Measurements from ENCODE around the gene BCL11B.
"Not testable (repeated sequence)": the region's sequence is repeated elsewhere in the genome, so short reads cannot be mapped to it uniquely, and the experiment has no call there.

BCL11B gene

DNA sequence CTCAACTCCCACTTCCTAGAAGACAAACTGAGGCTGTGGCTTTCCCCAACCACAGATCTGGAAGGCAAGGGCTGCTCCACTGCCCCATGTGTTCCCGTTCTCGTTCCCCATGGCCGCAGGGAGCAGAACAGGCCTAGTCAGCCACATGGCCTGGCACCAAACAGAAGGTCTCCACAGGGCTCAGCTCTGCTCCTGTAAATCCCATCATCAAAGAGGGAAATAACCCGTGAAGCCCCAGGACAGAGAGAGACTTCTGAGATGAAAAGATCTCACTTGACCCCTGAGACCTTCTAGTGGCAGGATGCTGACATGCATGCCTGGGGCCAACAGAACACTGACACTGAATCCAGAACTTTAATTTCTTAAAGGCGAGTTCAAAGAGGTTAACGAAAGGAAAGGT, 68.9 kb downstream of the BCL11B start:
- H3K4me3 ChIP-seq (ENCODE audit: low read depth, low read length): no peak overlapping the region

- no peak overlapping the region for H3K4me3 ChIP-seq (ENCODE audit: low read depth, low read length)
Measured at GRCh38 chr14:99202516-99202915, 69.5 kb downstream of the BCL11B start.

GRCh38 chr14:99201351-99202073, 70.5 kb downstream of the BCL11B start:
- no peak overlapping the region for H3K4me3 ChIP-seq (ENCODE audit: low read depth, low read length)

DNA sequence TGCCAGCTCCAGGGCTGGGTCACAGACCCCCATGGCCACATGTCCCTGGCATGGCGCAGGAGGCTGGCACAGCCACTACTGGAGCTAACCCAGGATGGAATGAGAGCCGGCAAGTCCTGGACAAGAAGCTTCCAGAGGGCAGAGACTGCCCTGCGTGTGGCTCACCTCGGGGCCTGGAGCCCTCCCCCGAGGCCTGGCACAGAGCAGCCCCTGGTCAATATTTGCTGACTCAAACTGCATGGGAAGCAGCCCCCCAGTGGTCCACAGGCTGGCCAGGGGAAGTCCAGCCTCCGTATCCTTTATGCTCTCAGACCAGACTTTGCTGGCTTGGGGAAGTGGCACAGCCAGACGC, 71.4 kb downstream of the BCL11B start:
- H3K4me3 ChIP-seq (ENCODE audit: low read depth, low read length): no peak overlapping the region

DNA sequence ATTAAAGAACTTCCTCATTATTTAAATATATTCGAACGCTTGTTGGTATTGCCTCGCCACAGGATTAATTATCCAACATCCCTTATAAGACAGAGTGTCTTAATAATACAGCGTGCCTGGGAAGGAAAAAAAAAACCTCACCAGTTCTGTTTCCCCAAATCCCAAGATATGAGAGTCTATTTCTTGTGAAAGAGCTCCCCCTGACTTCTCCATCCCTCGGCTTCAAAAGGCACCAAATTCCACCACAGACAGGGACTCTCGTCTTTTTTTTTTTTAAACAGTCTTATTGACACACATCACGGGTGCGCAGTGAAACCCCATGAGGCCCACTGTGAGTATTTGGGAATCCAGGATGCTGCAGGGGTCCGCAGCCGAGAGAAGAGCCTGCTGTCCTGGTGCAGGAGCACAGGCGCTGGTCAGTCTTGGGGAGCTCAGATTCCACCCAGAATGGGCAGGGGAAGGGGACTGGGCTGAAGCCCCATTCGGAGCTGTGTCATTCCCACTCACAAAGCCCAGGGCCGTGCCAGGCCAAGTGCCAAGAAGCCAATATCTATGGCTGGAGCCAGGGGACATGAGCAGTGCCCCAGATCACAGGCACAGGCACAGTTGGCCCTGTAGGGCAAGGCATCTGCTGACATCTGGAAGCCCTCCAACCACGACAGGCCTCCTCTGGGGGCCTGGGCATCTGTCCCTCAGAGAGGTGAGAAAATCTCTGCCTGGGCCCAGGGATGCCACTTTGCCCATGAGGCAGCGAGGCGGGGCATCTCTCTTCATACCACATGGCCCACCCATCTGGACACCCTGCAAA, 71.9 kb downstream of the BCL11B start:
- H3K4me3 ChIP-seq (ENCODE audit: low read depth, low read length): no peak overlapping the region

- no peak overlapping the region for H3K4me3 ChIP-seq (ENCODE audit: low read depth, low read length)
Measured at GRCh38 chr14:99198746-99199502, 73.1 kb downstream of the BCL11B start.

GRCh38 chr14:99196310-99196650, 75.7 kb downstream of the BCL11B start:
- H3K4me3 ChIP-seq (ENCODE audit: low read depth, low read length): no peak overlapping the region

- H3K4me3 ChIP-seq (ENCODE audit: low read depth, low read length): no peak overlapping the region
Measured at GRCh38 chr14:99195602-99196309, 76.2 kb downstream of the BCL11B start.

GRCh38 chr14:99194736-99195135, 77.3 kb downstream of the BCL11B start:
- no peak overlapping the region for H3K4me3 ChIP-seq (ENCODE audit: low read depth, low read length)

DNA sequence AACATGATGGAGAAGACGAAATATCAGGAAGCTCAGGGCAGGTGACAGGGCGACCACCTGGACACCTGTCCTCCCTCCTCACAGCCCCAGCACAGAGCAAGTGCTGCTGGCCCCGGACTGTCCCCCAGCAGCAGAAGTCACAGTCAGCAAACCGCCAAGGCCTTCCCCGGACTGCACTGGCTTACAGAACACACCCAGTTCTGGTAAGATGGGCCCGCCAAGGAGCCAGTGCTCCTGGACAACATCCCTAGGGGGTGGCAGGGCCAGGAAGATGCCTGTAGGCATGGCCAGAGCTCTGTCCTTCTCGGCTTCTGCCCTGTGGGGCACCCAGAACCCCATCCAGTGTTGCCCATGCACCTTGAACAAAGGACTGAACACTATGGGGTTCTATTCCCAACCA, 77.9 kb downstream of the BCL11B start:
- no peak overlapping the region for H3K4me3 ChIP-seq (ENCODE audit: low read depth, low read length)

- no peak overlapping the region for H3K4me3 ChIP-seq (ENCODE audit: low read depth, low read length)
Measured at GRCh38 chr14:99192830-99193229, 79.2 kb downstream of the BCL11B start.

GRCh38 chr14:99192028-99192621, 79.9 kb downstream of the BCL11B start:
- no peak overlapping the region for H3K4me3 ChIP-seq (ENCODE audit: low read depth, low read length)

DNA sequence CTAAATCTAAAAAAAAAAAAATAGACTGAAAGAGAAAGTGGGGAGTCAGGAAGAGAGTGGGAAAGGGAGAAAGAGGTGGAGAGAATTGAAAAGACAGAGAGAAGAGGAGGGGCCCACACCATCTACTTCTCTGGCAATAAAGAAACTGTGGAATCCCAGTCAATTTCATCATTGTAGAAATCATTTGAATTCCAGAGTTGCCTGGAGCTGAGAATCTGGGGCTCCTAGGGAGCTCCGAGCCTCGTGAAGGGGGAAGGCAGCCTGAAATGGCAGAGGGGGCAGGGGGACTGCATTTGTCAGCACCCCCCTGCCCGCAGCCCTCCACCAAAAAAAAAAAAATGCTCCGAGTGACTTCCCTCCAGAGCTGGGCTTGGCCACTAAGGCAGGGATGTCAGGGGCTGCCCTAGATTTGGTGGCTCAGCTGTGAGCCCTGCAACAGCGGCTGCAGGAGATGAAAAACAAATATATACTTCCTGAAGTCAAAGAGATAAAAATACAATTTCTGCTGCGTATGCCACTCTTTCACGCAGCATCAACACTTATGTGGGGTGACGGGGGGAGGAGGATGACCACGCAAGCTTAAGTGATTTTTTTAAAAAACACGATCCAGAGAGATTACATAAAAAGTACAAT, 80.5 kb downstream of the BCL11B start:
- no peak overlapping the region for H3K4me3 ChIP-seq (ENCODE audit: low read depth, low read length)

DNA sequence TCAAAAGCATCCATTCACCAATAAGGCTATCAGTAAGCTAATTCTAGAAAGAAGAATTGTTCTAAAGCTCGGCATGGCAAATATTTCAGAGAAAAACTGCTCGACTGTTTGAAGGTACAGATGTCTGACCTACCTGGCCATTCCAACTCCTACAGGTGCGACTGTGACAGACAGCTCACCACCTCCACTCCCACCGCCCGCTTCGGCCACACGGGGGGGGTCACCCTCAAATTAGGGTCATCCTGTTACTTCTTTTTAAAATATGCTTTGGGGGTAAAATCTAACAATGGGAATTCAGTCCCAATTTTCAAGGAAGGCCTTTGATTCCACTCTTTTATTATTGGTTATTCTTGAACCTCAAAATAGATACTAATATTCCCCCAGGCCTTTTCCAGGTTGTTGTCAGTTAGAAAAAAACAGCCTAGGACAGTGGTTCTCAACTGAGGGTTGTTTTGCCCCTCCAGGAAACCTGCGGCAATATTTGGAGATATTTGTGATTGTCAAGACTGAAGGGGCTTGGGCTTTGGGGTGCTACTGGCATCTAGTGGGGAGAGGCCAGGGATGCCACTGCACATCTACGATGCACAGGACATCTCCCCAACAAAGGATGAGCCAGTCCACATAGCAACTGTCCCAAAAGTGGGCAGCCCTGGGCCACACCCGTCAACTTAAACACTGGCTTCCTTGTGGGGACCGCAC, 81.2 kb downstream of the BCL11B start:
- no peak overlapping the region for H3K4me3 ChIP-seq (ENCODE audit: low read depth, low read length)

- no peak overlapping the region for H3K4me3 ChIP-seq (ENCODE audit: low read depth, low read length)
Measured at GRCh38 chr14:99189201-99189801, 82.7 kb downstream of the BCL11B start.

DNA sequence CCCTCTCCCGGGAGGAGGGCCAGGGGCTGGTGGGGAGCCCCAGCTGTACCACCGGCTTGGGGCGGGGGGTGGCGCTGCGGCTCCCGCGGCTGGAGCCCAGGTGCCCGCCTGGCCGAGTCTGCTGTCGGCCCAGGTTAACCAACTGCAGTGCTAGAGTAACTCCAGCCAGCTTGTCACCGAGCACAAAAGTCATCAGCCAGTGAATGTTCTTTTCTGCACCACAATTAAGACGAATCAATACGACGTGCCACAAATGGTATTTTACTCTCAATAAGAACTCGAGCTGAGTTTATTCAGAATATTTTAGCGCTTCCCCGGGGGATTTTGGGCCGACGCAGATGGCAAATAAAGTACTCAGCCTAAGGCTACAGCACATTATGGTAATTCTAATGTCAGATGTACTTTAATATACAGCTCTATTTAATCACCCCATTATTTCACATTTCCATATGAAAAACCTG, 83.2 kb downstream of the BCL11B start:
- no peak overlapping the region for H3K4me3 ChIP-seq (ENCODE audit: low read depth, low read length)

DNA sequence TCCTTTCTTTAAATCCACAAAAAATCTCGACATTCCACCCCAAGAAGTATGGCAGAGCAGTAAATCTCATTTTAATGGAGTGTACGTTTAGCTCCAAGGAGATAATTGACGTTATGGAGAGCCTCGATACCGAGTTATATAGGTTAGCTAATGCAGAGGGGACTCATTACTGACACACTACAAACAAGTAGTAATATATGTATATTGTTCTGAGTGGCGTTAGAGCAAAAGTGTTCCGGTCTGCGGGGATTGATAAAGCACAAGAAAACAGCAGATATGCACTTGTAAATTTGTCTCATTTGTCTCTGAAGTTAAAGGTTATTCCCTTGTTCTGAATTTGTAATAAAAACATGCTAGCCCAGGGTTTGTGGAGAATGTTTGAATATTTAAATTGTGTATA, 84.1 kb downstream of the BCL11B start:
- H3K4me3 ChIP-seq (ENCODE audit: low read depth, low read length): no peak overlapping the region

- H3K4me3 ChIP-seq (ENCODE audit: low read depth, low read length): no peak overlapping the region
Measured at GRCh38 chr14:99186956-99187690, 84.9 kb downstream of the BCL11B start.

DNA sequence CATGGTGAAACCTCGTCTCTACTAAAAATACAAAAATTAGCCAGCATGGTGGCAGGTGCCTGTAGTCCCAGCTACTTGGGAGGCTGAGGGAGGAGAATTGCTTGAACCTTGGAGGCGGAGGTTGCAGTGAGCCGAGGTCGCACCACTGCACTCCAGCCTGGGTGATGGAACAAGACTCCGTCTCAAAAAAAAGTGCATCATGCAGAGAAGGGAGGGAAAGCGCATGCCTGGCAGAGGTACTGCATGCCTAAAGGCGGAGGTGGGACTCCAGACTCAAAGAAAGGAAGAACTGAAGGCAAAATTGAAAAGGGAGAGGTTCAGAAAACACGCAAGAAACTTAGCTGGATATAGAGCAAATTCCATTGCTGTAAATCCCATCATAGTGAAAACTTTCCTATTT, 85.7 kb downstream of the BCL11B start:
- not testable (repeated sequence) for H3K4me3 ChIP-seq (ENCODE audit: low read depth, low read length)

All from iPS-11a (cell line).